LNCaP clone FGC (cell line): ENCODE data around the gene PPM1M.

ENCODE experiments used
- DNase-seq: peaks from one replicate; pipeline ENCODE4 v3.0.0-alpha.2; 2011; ENCODE audit warnings: low read depth
- H3K4me3 ChIP-seq: 2 replicates; pipeline ENCODE4 v1.5.1; 2011; ENCODE audit warnings: mild to moderate bottlenecking, low read depth, low read length, control low read depth
- CTCF ChIP-seq: IDR thresholded peaks from 2 replicates; pipeline ENCODE4 v1.5.1; 2012; ENCODE audit warnings: mild to moderate bottlenecking; ENCODE audit not compliant: control insufficient read depth, insufficient read depth; ENCODE audit errors: extremely low read depth

PPM1M gene

GRCh38 chr3:52216585-52217408, 28.8 kb upstream of the PPM1M start:
- no peak overlapping the region for H3K4me3 ChIP-seq
- TF ChIP-seq CTCF = no peak
- DNase-seq = peak; percentile 79

- no peak for DNase-seq
- H3K4me3 ChIP-seq = no peak overlapping the region
- no peak for TF ChIP-seq CTCF
These were observed 28.2 kb upstream of the PPM1M start for GRCh38 chr3:52217409-52217805.

- no peak overlapping the region for H3K4me3 ChIP-seq
- no peak for TF ChIP-seq CTCF
- DNase-seq = no peak
These were observed 27.5 kb upstream of the PPM1M start for GRCh38 chr3:52218026-52218425.

GRCh38 chr3:52218454-52218853, 27.1 kb upstream of the PPM1M start:
- DNase-seq = no peak
- no peak for TF ChIP-seq CTCF

GRCh38 chr3:52218937-52219650, 26.5 kb upstream of the PPM1M start:
- peak; percentile 56 for DNase-seq
- no peak for TF ChIP-seq CTCF
- no peak overlapping the region for H3K4me3 ChIP-seq

More at GRCh38 chr3:52218454-52218853, 27.1 kb upstream of the PPM1M start:
- no peak overlapping the region for H3K4me3 ChIP-seq

- peak; percentile 56 for DNase-seq
- TF ChIP-seq CTCF = peak; percentile 93
- H3K4me3 ChIP-seq = no peak overlapping the region
These were observed 25.1 kb upstream of the PPM1M start for GRCh38 chr3:52220380-52221026.
